Tibial nerve (tissue), 3 donors: Measurements from ENCODE around the gene ZNF219.

ENCODE experiments used
- CTCF ChIP-seq, 5 experiments: fragments of 200-600 bp in 3 of 5; fragments of 450-650 bp in 2 of 5; sonication (generic) in 3 of 5; IDR thresholded peaks; one replicate each; pipeline ENCODE4 v1.5.1; 2016 to 2019; ENCODE audit warnings: antibody characterized with exemption in 5 of 5, mild to moderate bottlenecking in 3 of 5, moderate library complexity in 2 of 5
- POLR2A ChIP-seq, 2 donors: fragments of 450-650 bp; IDR thresholded peaks; one replicate each; pipeline ENCODE4 v1.6.1; 2017; ENCODE audit warnings: antibody characterized with exemption in 2 of 2, mild to moderate bottlenecking in 2 of 2, moderate library complexity in 2 of 2

- no peak for TF ChIP-seq POLR2A (IDR thresholded peaks at IDR 0.05)
- TF ChIP-seq CTCF (IDR thresholded peaks at IDR 0.05) = no peak
These were observed 9.8 kb downstream of the ZNF219 start for GRCh38 chr14:21088687-21089086.
